ENCODE measurements around the gene AGBL4. TPM values are rescaled to one million over a fixed set of nuclear protein-coding genes. Genes with fewer than 3 reads are reported as not detected.
A peak's percentile ranks its signal among the peaks of the same experiment; 100 is the strongest.

Gene AGBL4
- polyA plus RNA-seq, 1 experiment = not detected

GRCh38 chr1:48495911-48496310 lies 1527.8 kb downstream of the AGBL4 start:
- DNase-seq (ENCODE audit: low read depth, low spot score) = no peak
- no peaks in the 10 kb centered on the region for H3K9me3 ChIP-seq (ENCODE audit: control insufficient read depth, insufficient read depth, low read length)
- POLR2A ChIA-PET = interaction anchor here (2.8 kb wide), 1 partner anchor 24 kb away, joined by 11 read pairs; the partner anchor contains the start of gene SPATA6

GRCh38 chr1:48495166-48495565 lies 1528.6 kb downstream of the AGBL4 start:
- Histone ChIP-seq H3K27ac (ENCODE audit: low read depth, low read length) (peak overlapping the region; percentile 95), H3K27me3 (ENCODE audit: control insufficient read depth, insufficient read depth, low read length) (no peaks in the 10 kb centered on the region), H3K9me3 (ENCODE audit: control insufficient read depth, insufficient read depth, low read length) (no peaks in the 10 kb centered on the region), H3K4me3 (ENCODE audit: low read depth, low read length) (no peak overlapping the region)
- ChIA-PET POLR2A (interaction anchor here (2.8 kb wide), 1 partner anchor 23 kb away, joined by 11 read pairs; the partner anchor contains the start of gene SPATA6), CTCF (interaction anchor here (0.6 to 1.0 kb wide), 2 partner anchors 23 to 44 kb away, joined by 3 read pairs; partner anchors contain the start of gene SPATA6)
- TF ChIP-seq CTCF (IDR thresholded peaks at IDR 0.05; ENCODE audit: low read depth, low read length) = no peak
- DNase-seq (ENCODE audit: low read depth, low spot score) = no peak

More at GRCh38 chr1:48495911-48496310, 1527.8 kb downstream of the AGBL4 start:
- CTCF ChIA-PET = interaction anchor here (1.0 to 5.0 kb wide), 5 partner anchors 13 to 139 kb away, joined by 3 to 63 read pairs (median 8); no protein-coding TSS in a partner anchor
- Histone ChIP-seq H3K27ac (ENCODE audit: low read depth, low read length) (no peak overlapping the region), H3K4me3 (ENCODE audit: low read depth, low read length) (no peak overlapping the region), H3K27me3 (ENCODE audit: control insufficient read depth, insufficient read depth, low read length) (no peaks in the 10 kb centered on the region)
- no peak for TF ChIP-seq CTCF (IDR thresholded peaks at IDR 0.05; ENCODE audit: low read depth, low read length)

DNA sequence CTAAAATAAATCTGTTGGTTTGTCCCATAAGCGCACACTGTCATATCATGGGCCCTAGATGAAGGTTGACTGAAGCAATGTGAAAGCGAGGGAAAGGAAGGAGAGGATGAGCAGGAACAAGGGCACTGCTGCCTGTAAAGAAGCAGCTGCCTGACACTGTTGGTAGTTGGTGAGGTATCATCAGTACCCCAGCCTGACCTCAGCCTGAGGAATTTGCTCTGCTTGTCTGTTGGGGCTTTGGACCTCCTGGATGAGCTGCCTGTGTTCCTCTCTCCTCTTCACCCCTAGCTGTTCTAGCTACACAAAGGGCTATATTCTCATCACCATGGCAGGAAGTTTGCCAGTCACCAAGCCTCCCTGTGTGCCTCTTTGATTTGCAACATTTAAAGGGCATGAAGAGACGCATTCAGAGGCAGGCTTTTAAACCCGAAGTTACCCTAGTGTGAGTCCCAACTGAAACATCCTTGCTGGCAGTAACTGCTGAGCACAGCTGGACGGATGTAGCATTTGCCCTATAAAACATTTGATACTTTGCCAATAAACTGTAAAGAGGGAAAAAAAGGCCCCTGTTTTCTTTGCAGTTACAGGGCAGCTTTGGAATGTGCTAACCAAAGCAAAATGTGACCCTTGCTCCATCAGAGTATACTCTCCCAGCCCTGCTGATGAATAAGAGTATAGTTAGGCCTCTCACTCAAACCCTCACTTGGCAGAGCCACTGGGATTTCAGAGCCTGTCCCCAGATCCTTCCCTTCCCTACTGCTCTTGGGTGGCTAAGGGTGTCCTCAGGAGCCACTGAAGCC lies 1529.6 kb downstream of the AGBL4 start:
- H3K4me3 ChIP-seq (ENCODE audit: low read depth, low read length) = peak overlapping the region; percentile 27
- peaks cover 3% of the 10 kb centered on the region for H3K27me3 ChIP-seq (ENCODE audit: control insufficient read depth, insufficient read depth, low read length)
- POLR2A ChIA-PET = interaction anchor here (0.7 to 2.8 kb wide), 3 partner anchors 22 to 1930 kb away, joined by 5 to 11 read pairs (median 6); partner anchors contain the start of gene SPATA6
- no peaks in the 10 kb centered on the region for H3K9me3 ChIP-seq (ENCODE audit: control insufficient read depth, insufficient read depth, low read length)
- peak; percentile 90 for DNase-seq (ENCODE audit: low read depth, low spot score)
- TF ChIP-seq CTCF (IDR thresholded peaks at IDR 0.05; ENCODE audit: low read depth, low read length) = no peak
- H3K27ac ChIP-seq (ENCODE audit: low read depth, low read length) = peak overlapping the region; percentile 95
- CTCF ChIA-PET = interaction anchor here (1.7 kb wide), 1 partner anchor 22 kb away, joined by 5 read pairs; the partner anchor contains the start of gene SPATA6

- POLR2A ChIA-PET = no interaction called here
- Histone ChIP-seq H3K27ac (ENCODE audit: low read depth, low read length) (no peak overlapping the region), H3K9me3 (ENCODE audit: control insufficient read depth, insufficient read depth, low read length) (no peaks in the 10 kb centered on the region), H3K27me3 (ENCODE audit: control insufficient read depth, insufficient read depth, low read length) (peaks cover 3% of the 10 kb centered on the region), H3K4me3 (ENCODE audit: low read depth, low read length) (no peak overlapping the region)
- TF ChIP-seq CTCF (IDR thresholded peaks at IDR 0.05; ENCODE audit: low read depth, low read length) = no peak
- CTCF ChIA-PET = interaction anchor here (1.7 kb wide), 1 partner anchor 21 kb away, joined by 5 read pairs; the partner anchor contains the start of gene SPATA6
- no peak for DNase-seq (ENCODE audit: low read depth, low spot score)
These were observed 1530.7 kb downstream of the AGBL4 start for GRCh38 chr1:48493041-48493440.

DNA sequence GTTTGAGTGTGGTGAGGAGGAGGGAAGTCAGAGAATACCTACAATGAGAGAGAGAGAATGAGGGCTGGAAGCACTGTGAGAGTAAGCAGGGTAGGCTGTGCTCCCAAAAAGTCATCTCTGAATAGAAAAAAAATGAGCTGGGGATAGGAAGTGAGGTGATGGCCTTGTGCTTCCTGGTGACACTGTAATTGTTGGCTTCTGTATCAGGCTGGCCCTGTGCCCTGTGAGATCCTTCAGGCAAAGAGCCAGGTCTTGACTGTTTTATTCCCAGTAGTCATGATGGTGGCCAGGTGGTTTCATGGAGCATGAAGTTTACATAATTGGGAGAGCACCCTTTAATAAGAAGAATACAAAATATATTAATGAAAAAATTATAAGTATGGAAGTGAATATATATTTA lies 1531.4 kb downstream of the AGBL4 start:
- no peak for TF ChIP-seq CTCF (IDR thresholded peaks at IDR 0.05; ENCODE audit: low read depth, low read length)
- CTCF ChIA-PET = no interaction called here

More for the DNA sequence above, 1531.4 kb downstream of the AGBL4 start:
- Histone ChIP-seq H3K4me3 (ENCODE audit: low read depth, low read length) (no peak overlapping the region), H3K27me3 (ENCODE audit: control insufficient read depth, insufficient read depth, low read length) (peaks cover 5% of the 10 kb centered on the region), H3K27ac (ENCODE audit: low read depth, low read length) (no peak overlapping the region), H3K9me3 (ENCODE audit: control insufficient read depth, insufficient read depth, low read length) (no peaks in the 10 kb centered on the region)
- DNase-seq (ENCODE audit: low read depth, low spot score) = no peak
- POLR2A ChIA-PET = no interaction called here

Measured in AG04450 (cell line).